Mesenchymal stem cell (in vitro differentiated cells and primary cell): ENCODE data around the gene ARHGAP4.

ENCODE experiments used
- DNase-seq: peaks from one replicate; pipeline ENCODE4 v3.0.0-alpha.2; 2013
- H2AFZ ChIP-seq: one replicate; pipeline ENCODE4 v1.6.1; 2013; ENCODE audit warnings: low read depth, mild to moderate bottlenecking, control low read depth, inconsistent platforms, low read length, moderate library complexity
- H2AK5ac ChIP-seq: 2 replicates; pipeline ENCODE4 v1.6.1; 2013; ENCODE audit warnings: low read length, moderate library complexity, mild to moderate bottlenecking, inconsistent platforms; ENCODE audit not compliant: severe bottlenecking
- H2BK120ac ChIP-seq: one replicate; pipeline ENCODE4 v1.6.1; 2013; ENCODE audit warnings: low read depth, mild to moderate bottlenecking, inconsistent platforms, low read length, moderate library complexity
- H2BK12ac ChIP-seq, 2 experiments: one replicate each; pipeline ENCODE4 v1.6.1; 2013; ENCODE audit warnings: inconsistent platforms in 2 of 2, low read length in 2 of 2, mild to moderate bottlenecking in 2 of 2, moderate library complexity in 2 of 2, control low read depth in 1 of 2
- H2BK15ac ChIP-seq: one replicate; pipeline ENCODE4 v1.6.1; 2013; ENCODE audit warnings: mild to moderate bottlenecking, low read depth, inconsistent platforms; ENCODE audit not compliant: poor library complexity, severe bottlenecking
- H2BK5ac ChIP-seq: 2 replicates; pipeline ENCODE4 v1.6.1; 2013; ENCODE audit warnings: low read depth, mild to moderate bottlenecking, low read length, control low read depth, inconsistent platforms; ENCODE audit not compliant: poor library complexity, severe bottlenecking
- H3K14ac ChIP-seq, 2 experiments: one replicate each; pipeline ENCODE4 v1.6.1; 2013; ENCODE audit warnings: inconsistent platforms in 2 of 2, low read length in 2 of 2, control low read depth in 1 of 2, mild to moderate bottlenecking in 1 of 2, moderate library complexity in 1 of 2
- H3K18ac ChIP-seq, 2 experiments: one replicate each; pipeline ENCODE4 v1.6.1; 2013; ENCODE audit warnings: inconsistent platforms in 2 of 2, low read length in 2 of 2, control low read depth in 1 of 2, low read depth in 1 of 2, mild to moderate bottlenecking in 1 of 2
- H3K23ac ChIP-seq, 2 experiments: one replicate each; pipeline ENCODE4 v1.6.1; 2013; ENCODE audit warnings: inconsistent platforms in 2 of 2, low read length in 2 of 2, mild to moderate bottlenecking in 2 of 2, moderate library complexity in 2 of 2, control low read depth in 1 of 2
- H3K27ac ChIP-seq: 2 replicates; pipeline ENCODE4 v1.5.1; 2013; ENCODE audit warnings: mild to moderate bottlenecking, moderate library complexity, low read length, control low read depth, inconsistent platforms; ENCODE audit not compliant: poor library complexity, severe bottlenecking
- H3K27me3 ChIP-seq, 2 experiments: 2 replicates each; pipeline versions ENCODE4 v1.6.1 to v1.7.0; 2013; ENCODE audit warnings: low read length in 2 of 2, mild to moderate bottlenecking in 2 of 2, moderate library complexity in 2 of 2, control low read depth in 1 of 2, inconsistent platforms in 1 of 2; ENCODE audit not compliant: control insufficient read depth in 1 of 2, insufficient read depth in 1 of 2
- H3K36me3 ChIP-seq, 2 experiments: 2 replicates each; pipeline versions ENCODE4 v1.6.1 to v1.7.0; 2013; ENCODE audit warnings: low read length in 2 of 2, control low read depth in 1 of 2, inconsistent platforms in 1 of 2, low read depth in 1 of 2, mild to moderate bottlenecking in 1 of 2; ENCODE audit not compliant: insufficient read depth in 2 of 2, control insufficient read depth in 1 of 2
- H3K4ac ChIP-seq, 2 experiments: one replicate each; pipeline ENCODE4 v1.6.1; 2013; ENCODE audit warnings: inconsistent platforms in 2 of 2, low read length in 2 of 2, mild to moderate bottlenecking in 2 of 2, moderate library complexity in 2 of 2, control low read depth in 1 of 2, low read depth in 1 of 2
- H3K4me1 ChIP-seq: 2 replicates; pipeline ENCODE4 v1.6.1; 2013; ENCODE audit warnings: low read depth, low read length, control low read depth; ENCODE audit not compliant: control insufficient read depth, insufficient read depth
- H3K4me2 ChIP-seq: 2 replicates; pipeline ENCODE4 v1.6.1; 2013; ENCODE audit warnings: low read length, mild to moderate bottlenecking, inconsistent platforms; ENCODE audit not compliant: poor library complexity, severe bottlenecking
- H3K4me3 ChIP-seq, 2 experiments: 2 replicates each; pipeline versions ENCODE4 v1.5.1 to v1.7.0; 2013; ENCODE audit warnings: low read length in 2 of 2, mild to moderate bottlenecking in 2 of 2, control low read depth in 1 of 2, low read depth in 1 of 2; ENCODE audit not compliant: insufficient read depth in 1 of 2
- H3K79me1 ChIP-seq: replicated peaks from 2 replicates; pipeline ENCODE4 v1.6.1; 2013; ENCODE audit warnings: mild to moderate bottlenecking, control low read depth, low read length, inconsistent platforms; ENCODE audit not compliant: poor library complexity, severe bottlenecking
- H3K9ac ChIP-seq: 2 replicates; pipeline ENCODE4 v1.7.0; 2013; ENCODE audit warnings: mild to moderate bottlenecking, low read length, moderate library complexity
- H3K9me3 ChIP-seq: 2 replicates; pipeline ENCODE4 v1.7.0; 2013; ENCODE audit warnings: mild to moderate bottlenecking, low read length; ENCODE audit not compliant: control insufficient read depth
- H4K8ac ChIP-seq: one replicate; pipeline ENCODE4 v1.6.1; 2013; ENCODE audit warnings: inconsistent platforms, mild to moderate bottlenecking, low read length, moderate library complexity
- H4K91ac ChIP-seq: one replicate; pipeline ENCODE4 v1.6.1; 2013; ENCODE audit warnings: mild to moderate bottlenecking, low read length, inconsistent platforms
- WGBS: methylation state at CpG from one replicate; pipeline ENCODE4 v1.1.7; 2013; ENCODE audit warnings: mixed read lengths; 5-methylcytosine and 5-hydroxymethylcytosine counted together

Gene ARHGAP4

DNA sequence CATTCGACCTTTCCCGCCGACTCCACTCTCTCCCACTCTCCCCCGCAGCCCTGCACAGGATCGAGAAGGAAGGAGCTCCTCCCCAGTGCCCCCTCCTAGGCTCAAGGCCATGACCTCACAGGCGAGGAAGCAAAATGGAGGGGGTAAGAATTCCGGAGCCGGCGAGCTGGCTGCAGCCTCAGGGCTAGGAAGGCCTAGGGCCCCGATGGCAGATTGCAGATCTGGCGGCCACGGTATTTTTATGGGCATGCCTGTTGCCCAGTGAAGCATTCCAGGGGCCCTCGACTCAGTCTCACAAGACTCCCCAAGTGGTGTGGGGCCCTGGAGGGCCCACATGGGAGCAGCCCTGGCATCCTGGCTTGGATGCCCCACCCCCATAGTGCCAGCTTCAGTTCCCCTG, 39.1 kb downstream of the ARHGAP4 start:
- H3K27ac ChIP-seq, result peak overlapping the region; percentile 83

DNA sequence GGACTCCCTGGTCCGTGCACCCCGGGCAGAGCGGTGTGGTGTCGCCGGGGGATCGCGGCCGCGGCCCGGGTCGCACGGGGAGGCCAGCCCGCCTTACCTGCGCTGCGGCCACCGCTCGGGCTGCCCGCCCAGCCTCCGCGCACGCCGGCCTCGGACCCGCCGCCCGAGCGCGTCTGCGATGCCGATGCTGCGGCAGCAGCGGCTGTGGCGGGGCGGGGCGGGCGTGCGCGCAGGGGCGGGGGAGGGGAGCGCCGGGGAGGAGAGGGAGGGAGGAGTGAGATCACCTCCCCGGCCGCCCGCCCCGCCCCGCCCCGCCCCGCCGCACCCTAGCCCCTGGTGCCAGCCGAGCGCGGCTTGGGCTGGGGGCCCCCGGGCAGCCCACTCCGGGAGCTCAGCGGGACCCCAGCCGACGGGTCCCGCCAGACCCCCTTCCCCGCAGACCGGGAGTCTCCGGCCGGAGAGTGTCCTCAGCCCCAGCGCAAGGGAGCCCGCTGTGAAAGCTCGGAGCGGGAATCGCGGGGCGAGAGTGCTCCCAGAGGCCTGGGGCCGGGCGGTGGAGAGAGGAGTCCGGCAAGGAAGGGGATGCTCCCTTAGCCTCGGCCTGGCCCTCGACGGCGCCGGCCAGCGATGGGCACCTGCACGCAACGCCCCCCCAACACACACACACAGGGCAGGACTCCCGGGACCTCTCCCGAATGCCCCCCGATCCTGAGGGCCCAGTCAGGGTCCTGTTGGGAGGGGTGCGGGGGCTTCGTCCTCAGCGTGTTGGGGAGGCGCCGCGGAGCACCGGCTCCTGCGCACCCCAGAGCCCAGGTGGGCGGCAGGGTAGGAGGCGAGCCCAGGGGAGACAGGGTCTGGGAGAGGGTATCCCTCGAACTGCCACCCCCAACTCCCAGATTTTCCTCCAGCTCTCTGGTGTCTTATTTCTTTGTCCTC, 39.8 kb downstream of the ARHGAP4 start, which contains the start of gene L1CAM:
Gene L1CAM (minus strand): TSS at position 206 of the 936 bp plus-strand sequence. CDS start 10,337 bp downstream, outside the sequence.
- peak within 1 kb of the TSS in 1 of 2 experiments; percentile 65 for H3K4me3 ChIP-seq
- peak within 1 kb of the TSS in 1 of 2 experiments; percentile 66 for H3K18ac ChIP-seq
- peak within 1 kb of the TSS; percentile 48 for H2BK15ac ChIP-seq
- peak within 1 kb of the TSS in 1 of 2 experiments; percentile 31 for H2BK12ac ChIP-seq
- peak within 1 kb of the TSS; percentile 66 for H2AK5ac ChIP-seq
- H2AFZ ChIP-seq, result no peak within 1 kb of the TSS
- no peak within 1 kb of the TSS for H4K8ac ChIP-seq
- no peak within 1 kb of the TSS for H2BK120ac ChIP-seq
- DNase-seq, result no peak
- peaks cover 0 to 14% of the 10 kb centered on the region in 2 experiments for H3K36me3 ChIP-seq
- peak within 1 kb of the TSS in 1 of 2 experiments; percentile 32 for H3K14ac ChIP-seq
- H3K4ac ChIP-seq, result peak within 1 kb of the TSS in 1 of 2 experiments; percentile 41
- 24% methylated on average over 2 of the region's 94 CpGs for WGBS
- no peak within 1 kb of the TSS for H2BK5ac ChIP-seq
- H3K23ac ChIP-seq, result peak within 1 kb of the TSS in 1 of 2 experiments; percentile 80
- H4K91ac ChIP-seq, result peak within 1 kb of the TSS; percentile 61
- no peaks in the 10 kb centered on the region for H3K9me3 ChIP-seq
- peak within 1 kb of the TSS; percentile 80 for H3K27ac ChIP-seq
- peaks cover 0 to 83% of the 10 kb centered on the region in 2 experiments for H3K27me3 ChIP-seq
- no peak within 1 kb of the TSS for H3K9ac ChIP-seq
- H3K4me2 ChIP-seq, result peak within 1 kb of the TSS; percentile 71
- H3K79me1 ChIP-seq, result no peaks in the 10 kb centered on the region
- H3K4me1 ChIP-seq, result peaks cover 46% of the 10 kb centered on the region

More for the DNA sequence above, 39.1 kb downstream of the ARHGAP4 start:
- no peaks in the 10 kb centered on the region for H3K79me1 ChIP-seq
- no peak overlapping the region for H3K9ac ChIP-seq
- H3K9me3 ChIP-seq, result no peaks in the 10 kb centered on the region
- no peak overlapping the region for H3K4me3 ChIP-seq
- no peak overlapping the region for H2AFZ ChIP-seq
- H3K4me1 ChIP-seq, result peaks cover 39% of the 10 kb centered on the region
- peaks cover 0 to 13% of the 10 kb centered on the region in 2 experiments for H3K36me3 ChIP-seq
- no peak overlapping the region for H3K14ac ChIP-seq
- peaks cover 0 to 80% of the 10 kb centered on the region in 2 experiments for H3K27me3 ChIP-seq
- 17% methylated on average over 13 of the region's 13 CpGs for WGBS
- no peak overlapping the region for H4K91ac ChIP-seq
- H2AK5ac ChIP-seq, result peak overlapping the region; percentile 66
- H2BK120ac ChIP-seq, result no peak overlapping the region
- peak overlapping the region; percentile 8 for H2BK5ac ChIP-seq
- no peak overlapping the region for H2BK15ac ChIP-seq
- no peak overlapping the region for H2BK12ac ChIP-seq
- H3K4ac ChIP-seq, result no peak overlapping the region
- no peak overlapping the region for H3K23ac ChIP-seq
- DNase-seq, result no peak
- no peak overlapping the region for H3K18ac ChIP-seq
- no peak overlapping the region for H4K8ac ChIP-seq
- H3K4me2 ChIP-seq, result peak overlapping the region; percentile 59

GRCh38 chrX:153885208-153885787, 40.8 kb downstream of the ARHGAP4 start:
- no peak overlapping the region for H2BK120ac ChIP-seq
- peak overlapping the region in 1 of 2 experiments; percentile 66 for H3K18ac ChIP-seq
- H3K4ac ChIP-seq, result peak overlapping the region in 1 of 2 experiments; percentile 41
- no peak overlapping the region for H2AK5ac ChIP-seq
- WGBS, result 32% methylated on average over 9 of the region's 32 CpGs
- peak overlapping the region in 1 of 2 experiments; percentile 65 for H3K4me3 ChIP-seq
- peaks cover 0 to 83% of the 10 kb centered on the region in 2 experiments for H3K27me3 ChIP-seq
- no peak for DNase-seq
- H3K4me1 ChIP-seq, result peaks cover 54% of the 10 kb centered on the region
- peak overlapping the region; percentile 71 for H3K4me2 ChIP-seq
- H3K9me3 ChIP-seq, result no peaks in the 10 kb centered on the region
- no peak overlapping the region for H3K27ac ChIP-seq
- H4K8ac ChIP-seq, result no peak overlapping the region
- H3K36me3 ChIP-seq, result peaks cover 0 to 19% of the 10 kb centered on the region in 2 experiments
- H2BK12ac ChIP-seq, result no peak overlapping the region
- H3K14ac ChIP-seq, result peak overlapping the region in 1 of 2 experiments; percentile 32
- H3K79me1 ChIP-seq, result no peaks in the 10 kb centered on the region
- H4K91ac ChIP-seq, result peak overlapping the region; percentile 61
- no peak overlapping the region for H3K9ac ChIP-seq
- no peak overlapping the region for H2AFZ ChIP-seq
- H2BK15ac ChIP-seq, result no peak overlapping the region
- peak overlapping the region in 1 of 2 experiments; percentile 80 for H3K23ac ChIP-seq
- H2BK5ac ChIP-seq, result no peak overlapping the region

GRCh38 chrX:153884590-153884989, 41.5 kb downstream of the ARHGAP4 start:
- H3K79me1 ChIP-seq, result peaks cover 3% of the 10 kb centered on the region
- H2AFZ ChIP-seq, result no peak overlapping the region
- peak overlapping the region; percentile 71 for H3K4me2 ChIP-seq
- peak overlapping the region in 1 of 2 experiments; percentile 65 for H3K4me3 ChIP-seq
- peaks cover 0 to 19% of the 10 kb centered on the region in 2 experiments for H3K36me3 ChIP-seq
- peaks cover 61% of the 10 kb centered on the region for H3K4me1 ChIP-seq
- H3K9ac ChIP-seq, result no peak overlapping the region
- H3K27ac ChIP-seq, result no peak overlapping the region
- no peak overlapping the region for H2BK15ac ChIP-seq
- 57% methylated on average over 3 of the region's 6 CpGs for WGBS
- no peak overlapping the region for H3K4ac ChIP-seq
- H3K9me3 ChIP-seq, result no peaks in the 10 kb centered on the region
- DNase-seq, result no peak
- no peak overlapping the region for H3K23ac ChIP-seq
- H4K8ac ChIP-seq, result no peak overlapping the region
- H2BK120ac ChIP-seq, result no peak overlapping the region
- no peak overlapping the region for H2BK5ac ChIP-seq
- no peak overlapping the region for H3K14ac ChIP-seq
- H4K91ac ChIP-seq, result no peak overlapping the region
- no peak overlapping the region for H2BK12ac ChIP-seq
- peaks cover 0 to 88% of the 10 kb centered on the region in 2 experiments for H3K27me3 ChIP-seq
- no peak overlapping the region for H3K18ac ChIP-seq
- H2AK5ac ChIP-seq, result no peak overlapping the region
